K562 (cell line): Measurements from ENCODE around the gene ACSL3. TPM values are rescaled to one million over a fixed set of nuclear protein-coding genes. Genes with fewer than 3 reads are reported as not detected.

Experiments used
- ATAC-seq: fragments of 200-7000 bp; cut with Tn5 transposase; 3 replicates; pipeline ENCODE4 v1.9.1; 2020; ENCODE audit warnings: moderate library complexity
- BruUV-seq: library from RNA; stranded (reverse); fragments of 400-500 nt; replicated peaks from 2 replicates; lab custom pipeline; 2021; lab: Mats Ljungman, UMichigan
- CTCF ChIA-PET: fragments of 300-600 bp; formaldehyde crosslinking; extraction: SDS; loops from one replicate; lab custom pipeline; 2021; ENCODE audit warnings: low intra/inter-chr PET ratio; lab: Yijun Ruan, JAX
- POLR2A ChIA-PET: fragments of 300-600, 350-650 bp; sonication (Branson Sonifier 250); formaldehyde crosslinking; extraction: SDS; loops from one replicate; lab custom pipeline; 2021; ENCODE audit warnings: antibody characterized with exemption, inconsistent platforms; lab: Yijun Ruan, JAX
- DNase-seq, 4 experiments: peaks; one replicate each; pipeline versions ENCODE4 v3.0.0 to v3.0.0-alpha.2; 2011 to 2018; ENCODE audit warnings: low spot score in 3 of 4, mixed read lengths in 3 of 4; ENCODE audit errors: extremely low read depth in 1 of 4
- FAIRE-seq: peaks from 2 replicates; lab custom pipeline; 2011; peaks lifted over from hg19 to GRCh38; lab: Jason Lieb, UNC
- H2AFZ ChIP-seq: 2 replicates; pipeline ENCODE4 v1.6.0; 2011; ENCODE audit warnings: low read depth, low read length, control low read depth, inconsistent platforms
- H3K27ac ChIP-seq: fragments of 200-600 bp; 3 replicates; pipeline ENCODE4 v1.8.0; 2011; ENCODE audit warnings: low read depth, mild to moderate bottlenecking, control low read depth, inconsistent platforms, low read length, moderate library complexity, mixed read lengths; ENCODE audit errors: extremely low read depth
- H3K27me3 ChIP-seq, 2 experiments: fragments of 300-600 bp in 1 of 2; 2 replicates in 1 of 2; 3 replicates in 1 of 2; pipeline versions ENCODE4 v1.6.0 to v1.8.0; 2011; ENCODE audit warnings: inconsistent platforms in 2 of 2, low read length in 2 of 2, mild to moderate bottlenecking in 1 of 2, mixed read lengths in 1 of 2, moderate library complexity in 1 of 2; ENCODE audit not compliant: control insufficient read depth in 2 of 2, insufficient read depth in 2 of 2
- H3K36me3 ChIP-seq: fragments of 300-600 bp; 3 replicates; pipeline ENCODE4 v1.8.0; 2011; ENCODE audit warnings: mild to moderate bottlenecking, low read length, inconsistent platforms; ENCODE audit not compliant: control insufficient read depth, insufficient read depth
- H3K4me1 ChIP-seq, 2 experiments: fragments of 200-600 bp in 1 of 2; replicated peaks in 1 of 2; 2 replicates in 1 of 2; 3 replicates in 1 of 2; pipeline versions ENCODE4 v1.5.1 to v1.8.0; 2011; ENCODE audit warnings: inconsistent platforms in 2 of 2, low read length in 2 of 2, mild to moderate bottlenecking in 1 of 2, mixed read lengths in 1 of 2, moderate library complexity in 1 of 2; ENCODE audit not compliant: control insufficient read depth in 2 of 2, insufficient read depth in 2 of 2
- H3K4me2 ChIP-seq: 2 replicates; pipeline ENCODE4 v1.6.1; 2011; ENCODE audit warnings: low read length, control low read depth, inconsistent platforms, mixed read lengths; ENCODE audit not compliant: insufficient read depth
- H3K4me3 ChIP-seq: fragments of 200-600 bp; sonication (generic), shearing (Covaris generic); 2 replicates; pipeline ENCODE4 v1.5.1; 2016; ENCODE audit warnings: control low read depth, inconsistent platforms
- H3K79me2 ChIP-seq: fragments of 200-600 bp; 3 replicates; pipeline ENCODE4 v1.8.0; 2011; ENCODE audit warnings: low read length, inconsistent platforms; ENCODE audit not compliant: control insufficient read depth, insufficient read depth
- H3K9ac ChIP-seq, 2 experiments: 2 replicates each; pipeline versions ENCODE4 v1.6.0 to v1.6.1; 2011; ENCODE audit warnings: low read depth in 2 of 2, low read length in 2 of 2, control low read depth in 1 of 2, inconsistent platforms in 1 of 2, mild to moderate bottlenecking in 1 of 2, mixed read lengths in 1 of 2; ENCODE audit not compliant: insufficient read depth in 1 of 2
- H3K9me1 ChIP-seq: one replicate; pipeline ENCODE4 v1.6.0; 2011; ENCODE audit warnings: inconsistent platforms, mild to moderate bottlenecking, low read length, moderate library complexity; ENCODE audit not compliant: control insufficient read depth, insufficient read depth
- H3K9me3 ChIP-seq: replicated peaks from 2 replicates; pipeline ENCODE4 v1.5.1; 2011; ENCODE audit warnings: low read depth, low read length, inconsistent platforms; ENCODE audit not compliant: control insufficient read depth, insufficient read depth
- H4K20me1 ChIP-seq: replicated peaks from 2 replicates; pipeline ENCODE4 v1.6.1; 2011; ENCODE audit warnings: low read length, inconsistent platforms, mixed read lengths; ENCODE audit not compliant: control insufficient read depth, insufficient read depth
- ETV1 ChIP-seq: fragments of 450-650 bp; conservative IDR thresholded peaks from 2 replicates; pipeline ENCODE4 v1.6.1; 2016; ENCODE audit warnings: missing genetic modification characterization, control low read depth, low read depth, missing compliant biosample characterization
- KDM5B ChIP-seq: fragments of 200-600 bp; sonication (generic); IDR thresholded peaks from 2 replicates; pipeline ENCODE4 v1.6.1; 2012; ENCODE audit warnings: low read depth, mild to moderate bottlenecking, moderate library complexity, low read length, control low read depth, inconsistent platforms; ENCODE audit not compliant: insufficient replicate concordance
- KHSRP ChIP-seq: fragments of 450-650 bp; IDR thresholded peaks from 2 replicates; pipeline ENCODE4 v1.6.1; 2017
- TARDBP ChIP-seq: fragments of 450-650 bp; IDR thresholded peaks from 2 replicates; pipeline ENCODE4 v1.6.1; 2016
- ZNF3 ChIP-seq: fragments of 250-450 bp; sonication (Bioruptor Pico); IDR thresholded peaks from 2 replicates; pipeline ENCODE4 v1.5.0; 2021; ENCODE audit warnings: mild to moderate bottlenecking, moderate library complexity
- WGBS: fragments of 100-300 bp; shearing (Covaris generic); methylation state at CpG from one replicate; pipeline ENCODE4 v1.1.6; 2016; ENCODE audit warnings: low coverage, mixed read lengths; ENCODE audit not compliant: insufficient coverage; ENCODE audit errors: missing lambda C conversion rate; 5-methylcytosine and 5-hydroxymethylcytosine counted together
- in situ Hi-C: fragments of 300-500 bp; cut with MboI; formaldehyde crosslinking; loops from 4 replicates; pipeline ENCODE4 v1.15.0; 2018; ENCODE audit warnings: inconsistent platforms, mixed read lengths
- intact Hi-C: fragments of 100-400 bp; cut with micrococcal nuclease; formaldehyde crosslinking; loops from 2 replicates; pipeline ENCODE4 v1.14.2; 2022
- polyA plus RNA-seq, 8 experiments: library from polyadenylated mRNA; depleted of rRNA in 4 of 8; stranded (reverse) in 5 of 8; unstranded in 3 of 8; fragments of >200 nt; fragmentation: Nextera tagmentation in 2 of 8; fragmentation: Illumina TruSeq in 1 of 8; extraction: Ambion mirVana in 2 of 8; extraction: Trizol in 1 of 8; gene quantifications; 2 replicates each; pipeline versions ENCODE4 v1.2.1 to v1.2.3, GENCODE V29; 2011 to 2014; ENCODE audit warnings: inconsistent platforms in 1 of 8, missing spikeins in 1 of 8
- total RNA-seq, 7 experiments: library from RNA; depleted of rRNA in 6 of 7; stranded (reverse); fragments of >200 nt in 6 of 7; fragmentation: Illumina TruSeq in 2 of 7; extraction: Trizol in 2 of 7; gene quantifications; 2 replicates each; pipeline versions ENCODE4 v1.2.1 to v1.2.3, GENCODE V29; 2011 to 2021; ENCODE audit warnings: low replicate concordance in 1 of 7
- TF ChIP-seq, protein P1 (sequence below): fragments of 450-650 bp; IDR thresholded peaks from 2 replicates; pipeline ENCODE4 v1.6.1; 2017; ENCODE audit warnings: antibody characterized with exemption, mild to moderate bottlenecking
- TF ChIP-seq, protein P2 (sequence below): fragments of 200-800 bp; sonication (Bioruptor generic); IDR thresholded peaks from 2 replicates; pipeline ENCODE4 v1.6.1; 2016; ENCODE audit warnings: missing genetic modification characterization, missing compliant biosample characterization
- TF ChIP-seq, protein P3 (sequence below): fragments of 450-650 bp; IDR thresholded peaks from 2 replicates; pipeline ENCODE4 v1.6.1; 2017; ENCODE audit warnings: antibody characterized with exemption

ACSL3 gene
- total and polyA plus RNA-seq, 9 of the 15 experiments (the other 6 are each of a cell fraction or from before 2014, with no cell fraction given) = 21.3 to 123 (median 85.2) TPM

DNA sequence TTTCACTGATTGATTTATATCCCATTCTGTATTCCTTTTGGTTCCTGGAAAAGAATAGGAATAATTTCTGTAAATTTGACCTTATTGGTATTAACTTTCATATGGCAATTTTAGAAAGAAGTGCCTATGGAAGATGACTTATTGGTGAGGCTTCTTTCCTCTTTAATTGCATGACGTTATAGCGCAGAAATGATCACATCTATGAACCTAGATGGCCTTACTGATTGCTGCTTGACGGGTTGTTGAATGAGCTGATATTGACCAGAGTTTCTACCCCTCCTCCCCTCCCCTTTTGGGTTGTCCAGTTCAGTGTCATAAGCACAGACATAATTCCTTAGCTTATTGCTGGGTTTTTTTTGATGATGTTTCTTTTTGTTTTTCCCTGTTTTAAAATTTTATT, 14.6 kb downstream of the ACSL3 start:
- in situ Hi-C loops = no loop called here
- intact Hi-C loops = no loop called here
- Histone ChIP-seq H3K27me3 (no peaks in the 10 kb centered on the region), H2AFZ (no peak overlapping the region), H3K9ac (no peak overlapping the region), H3K27ac (no peak overlapping the region), H4K20me1 (peaks cover 36% of the 10 kb centered on the region)
- FAIRE-seq = no peak
- POLR2A ChIA-PET = interaction anchor here (0.6 to 2.0 kb wide), 4 partner anchors 9 to 168 kb away, joined by 3 to 9 read pairs (median 6); no protein-coding TSS in a partner anchor
- no peak for TF ChIP-seq ETV1 (tag)
- no peak for TF ChIP-seq KDM5B
- TF ChIP-seq, protein P1, sequence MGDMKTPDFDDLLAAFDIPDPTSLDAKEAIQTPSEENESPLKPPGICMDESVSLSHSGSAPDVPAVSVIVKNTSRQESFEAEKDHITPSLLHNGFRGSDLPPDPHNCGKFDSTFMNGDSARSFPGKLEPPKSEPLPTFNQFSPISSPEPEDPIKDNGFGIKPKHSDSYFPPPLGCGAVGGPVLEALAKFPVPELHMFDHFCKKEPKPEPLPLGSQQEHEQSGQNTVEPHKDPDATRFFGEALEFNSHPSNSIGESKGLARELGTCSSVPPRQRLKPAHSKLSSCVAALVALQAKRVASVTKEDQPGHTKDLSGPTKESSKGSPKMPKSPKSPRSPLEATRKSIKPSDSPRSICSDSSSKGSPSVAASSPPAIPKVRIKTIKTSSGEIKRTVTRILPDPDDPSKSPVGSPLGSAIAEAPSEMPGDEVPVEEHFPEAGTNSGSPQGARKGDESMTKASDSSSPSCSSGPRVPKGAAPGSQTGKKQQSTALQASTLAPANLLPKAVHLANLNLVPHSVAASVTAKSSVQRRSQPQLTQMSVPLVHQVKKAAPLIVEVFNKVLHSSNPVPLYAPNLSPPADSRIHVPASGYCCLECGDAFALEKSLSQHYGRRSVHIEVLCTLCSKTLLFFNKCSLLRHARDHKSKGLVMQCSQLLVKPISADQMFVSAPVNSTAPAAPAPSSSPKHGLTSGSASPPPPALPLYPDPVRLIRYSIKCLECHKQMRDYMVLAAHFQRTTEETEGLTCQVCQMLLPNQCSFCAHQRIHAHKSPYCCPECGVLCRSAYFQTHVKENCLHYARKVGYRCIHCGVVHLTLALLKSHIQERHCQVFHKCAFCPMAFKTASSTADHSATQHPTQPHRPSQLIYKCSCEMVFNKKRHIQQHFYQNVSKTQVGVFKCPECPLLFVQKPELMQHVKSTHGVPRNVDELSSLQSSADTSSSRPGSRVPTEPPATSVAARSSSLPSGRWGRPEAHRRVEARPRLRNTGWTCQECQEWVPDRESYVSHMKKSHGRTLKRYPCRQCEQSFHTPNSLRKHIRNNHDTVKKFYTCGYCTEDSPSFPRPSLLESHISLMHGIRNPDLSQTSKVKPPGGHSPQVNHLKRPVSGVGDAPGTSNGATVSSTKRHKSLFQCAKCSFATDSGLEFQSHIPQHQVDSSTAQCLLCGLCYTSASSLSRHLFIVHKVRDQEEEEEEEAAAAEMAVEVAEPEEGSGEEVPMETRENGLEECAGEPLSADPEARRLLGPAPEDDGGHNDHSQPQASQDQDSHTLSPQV = no peak
- TF ChIP-seq, protein P2, sequence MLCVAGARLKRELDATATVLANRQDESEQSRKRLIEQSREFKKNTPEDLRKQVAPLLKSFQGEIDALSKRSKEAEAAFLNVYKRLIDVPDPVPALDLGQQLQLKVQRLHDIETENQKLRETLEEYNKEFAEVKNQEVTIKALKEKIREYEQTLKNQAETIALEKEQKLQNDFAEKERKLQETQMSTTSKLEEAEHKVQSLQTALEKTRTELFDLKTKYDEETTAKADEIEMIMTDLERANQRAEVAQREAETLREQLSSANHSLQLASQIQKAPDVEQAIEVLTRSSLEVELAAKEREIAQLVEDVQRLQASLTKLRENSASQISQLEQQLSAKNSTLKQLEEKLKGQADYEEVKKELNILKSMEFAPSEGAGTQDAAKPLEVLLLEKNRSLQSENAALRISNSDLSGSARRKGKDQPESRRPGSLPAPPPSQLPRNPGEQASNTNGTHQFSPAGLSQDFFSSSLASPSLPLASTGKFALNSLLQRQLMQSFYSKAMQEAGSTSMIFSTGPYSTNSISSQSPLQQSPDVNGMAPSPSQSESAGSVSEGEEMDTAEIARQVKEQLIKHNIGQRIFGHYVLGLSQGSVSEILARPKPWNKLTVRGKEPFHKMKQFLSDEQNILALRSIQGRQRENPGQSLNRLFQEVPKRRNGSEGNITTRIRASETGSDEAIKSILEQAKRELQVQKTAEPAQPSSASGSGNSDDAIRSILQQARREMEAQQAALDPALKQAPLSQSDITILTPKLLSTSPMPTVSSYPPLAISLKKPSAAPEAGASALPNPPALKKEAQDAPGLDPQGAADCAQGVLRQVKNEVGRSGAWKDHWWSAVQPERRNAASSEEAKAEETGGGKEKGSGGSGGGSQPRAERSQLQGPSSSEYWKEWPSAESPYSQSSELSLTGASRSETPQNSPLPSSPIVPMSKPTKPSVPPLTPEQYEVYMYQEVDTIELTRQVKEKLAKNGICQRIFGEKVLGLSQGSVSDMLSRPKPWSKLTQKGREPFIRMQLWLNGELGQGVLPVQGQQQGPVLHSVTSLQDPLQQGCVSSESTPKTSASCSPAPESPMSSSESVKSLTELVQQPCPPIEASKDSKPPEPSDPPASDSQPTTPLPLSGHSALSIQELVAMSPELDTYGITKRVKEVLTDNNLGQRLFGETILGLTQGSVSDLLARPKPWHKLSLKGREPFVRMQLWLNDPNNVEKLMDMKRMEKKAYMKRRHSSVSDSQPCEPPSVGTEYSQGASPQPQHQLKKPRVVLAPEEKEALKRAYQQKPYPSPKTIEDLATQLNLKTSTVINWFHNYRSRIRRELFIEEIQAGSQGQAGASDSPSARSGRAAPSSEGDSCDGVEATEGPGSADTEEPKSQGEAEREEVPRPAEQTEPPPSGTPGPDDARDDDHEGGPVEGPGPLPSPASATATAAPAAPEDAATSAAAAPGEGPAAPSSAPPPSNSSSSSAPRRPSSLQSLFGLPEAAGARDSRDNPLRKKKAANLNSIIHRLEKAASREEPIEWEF (CRISPR knock-in tag) = no peak
- TF ChIP-seq, protein P3, sequence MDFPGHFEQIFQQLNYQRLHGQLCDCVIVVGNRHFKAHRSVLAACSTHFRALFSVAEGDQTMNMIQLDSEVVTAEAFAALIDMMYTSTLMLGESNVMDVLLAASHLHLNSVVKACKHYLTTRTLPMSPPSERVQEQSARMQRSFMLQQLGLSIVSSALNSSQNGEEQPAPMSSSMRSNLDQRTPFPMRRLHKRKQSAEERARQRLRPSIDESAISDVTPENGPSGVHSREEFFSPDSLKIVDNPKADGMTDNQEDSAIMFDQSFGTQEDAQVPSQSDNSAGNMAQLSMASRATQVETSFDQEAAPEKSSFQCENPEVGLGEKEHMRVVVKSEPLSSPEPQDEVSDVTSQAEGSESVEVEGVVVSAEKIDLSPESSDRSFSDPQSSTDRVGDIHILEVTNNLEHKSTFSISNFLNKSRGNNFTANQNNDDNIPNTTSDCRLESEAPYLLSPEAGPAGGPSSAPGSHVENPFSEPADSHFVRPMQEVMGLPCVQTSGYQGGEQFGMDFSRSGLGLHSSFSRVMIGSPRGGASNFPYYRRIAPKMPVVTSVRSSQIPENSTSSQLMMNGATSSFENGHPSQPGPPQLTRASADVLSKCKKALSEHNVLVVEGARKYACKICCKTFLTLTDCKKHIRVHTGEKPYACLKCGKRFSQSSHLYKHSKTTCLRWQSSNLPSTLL = no peak
- no peak for TF ChIP-seq TARDBP
- TF ChIP-seq ZNF3 (CRISPR knock-in tag) = no peak
- no peak for TF ChIP-seq KHSRP
- TF ChIP-seq, all 486 proteins: peak for 0
- no peak for ATAC-seq
- no peak overlapping the region for H3K4me2 ChIP-seq
- peaks cover 3% of the 10 kb centered on the region; the same call in 1 of the 3 replicates for H3K36me3 ChIP-seq
- peaks cover 2% of the 10 kb centered on the region for H3K9me1 ChIP-seq
- peaks cover 5 to 25% of the 10 kb centered on the region in 2 experiments; a peak in 4 of 5 replicates for H3K4me1 ChIP-seq
- DNase-seq = no peak
- no TSS peak for BruUV-seq
- H3K79me2 ChIP-seq = peaks cover 98% of the 10 kb centered on the region
- no peak overlapping the region for H3K4me3 ChIP-seq
- H3K9me3 ChIP-seq = no peaks in the 10 kb centered on the region
- 14% methylated on average over 3 of the region's 3 CpGs for WGBS
- CTCF ChIA-PET = no interaction called here
